ENCODE data around the gene SBK2.
A peak's percentile ranks its signal among the peaks of the same experiment; 100 is the strongest.

SBK2 gene

GRCh38 chr19:55487924-55488687 is 48.8 kb downstream of the SBK2 start, which contains the start of gene SSC5D:
Gene SSC5D (plus strand): TSS chr19:55488436. CDS start chr19:55488590, 154 bp downstream.
- peak within 1 kb of the TSS; percentile 57 for H3K27ac ChIP-seq
- H3K4me3 ChIP-seq (ENCODE audit: low read depth, low read length): no peak within 1 kb of the TSS; the same call in 1 of the 2 replicates

GRCh38 chr19:55486971-55487923 is 49.7 kb downstream of the SBK2 start:
- no peak for DNase-seq
- TF ChIP-seq CTCF (IDR thresholded peaks at IDR 0.05; ENCODE audit: low read depth, low read length): no peak
- Histone ChIP-seq H3K9me3 (ENCODE audit: severe bottlenecking) (no peaks in the 10 kb centered on the region), H3K27ac (peak overlapping the region; percentile 40), H3K27me3 (ENCODE audit: insufficient read depth, low read depth, severe bottlenecking) (no peaks in the 10 kb centered on the region), H3K36me3 (peaks cover 10% of the 10 kb centered on the region), H3K4me3 (ENCODE audit: low read depth, low read length) (no peak overlapping the region)

More at GRCh38 chr19:55487924-55488687, 48.8 kb downstream of the SBK2 start, which contains the start of gene SSC5D:
- no peaks in the 10 kb centered on the region for H3K27me3 ChIP-seq (ENCODE audit: insufficient read depth, low read depth, severe bottlenecking)
- no peaks in the 10 kb centered on the region for H3K9me3 ChIP-seq (ENCODE audit: severe bottlenecking)
- peak; percentile 35 for DNase-seq
- TF ChIP-seq CTCF (IDR thresholded peaks at IDR 0.05; ENCODE audit: low read depth, low read length): no peak
- peaks cover 7% of the 10 kb centered on the region for H3K36me3 ChIP-seq

GRCh38 chr19:55486043-55486970 is 50.6 kb downstream of the SBK2 start:
- TF ChIP-seq CTCF (IDR thresholded peaks at IDR 0.05; ENCODE audit: low read depth, low read length): no peak
- Histone ChIP-seq H3K4me3 (ENCODE audit: low read depth, low read length) (no peak overlapping the region), H3K27me3 (ENCODE audit: insufficient read depth, low read depth, severe bottlenecking) (no peaks in the 10 kb centered on the region), H3K27ac (peak overlapping the region; percentile 84), H3K36me3 (peaks cover 10% of the 10 kb centered on the region), H3K9me3 (ENCODE audit: severe bottlenecking) (no peaks in the 10 kb centered on the region)
- no peak for DNase-seq

- Histone ChIP-seq H3K36me3 (peaks cover 10% of the 10 kb centered on the region), H3K9me3 (ENCODE audit: severe bottlenecking) (no peaks in the 10 kb centered on the region), H3K27ac (peak overlapping the region; percentile 84), H3K4me3 (ENCODE audit: low read depth, low read length) (peak overlapping the region; percentile 67), H3K27me3 (ENCODE audit: insufficient read depth, low read depth, severe bottlenecking) (no peaks in the 10 kb centered on the region)
- peak; percentile 34 for DNase-seq
- TF ChIP-seq CTCF (IDR thresholded peaks at IDR 0.05; ENCODE audit: low read depth, low read length): no peak
Measured at GRCh38 chr19:55485439-55486011, 51.4 kb downstream of the SBK2 start.

Data from WERI-Rb-1 (cell line).